Measurements from ENCODE around the gene MYH1.

Gene MYH1

GRCh38 chr17:10482252-10482651, 36.1 kb downstream of the MYH1 start:
- DNase-seq (ENCODE audit: low read depth): no peak
- H3K4me3 ChIP-seq (ENCODE audit: low read length): no peak overlapping the region
- no peak for TF ChIP-seq CTCF (IDR thresholded peaks at IDR 0.05; ENCODE audit: insufficient read depth, low read depth, low read length, missing control alignments)

GRCh38 chr17:10477701-10478100, 40.6 kb downstream of the MYH1 start:
- no peak overlapping the region for H3K4me3 ChIP-seq (ENCODE audit: low read length)
- DNase-seq (ENCODE audit: low read depth): no peak
- no peak for TF ChIP-seq CTCF (IDR thresholded peaks at IDR 0.05; ENCODE audit: insufficient read depth, low read depth, low read length, missing control alignments)

GRCh38 chr17:10474536-10474935, 43.8 kb downstream of the MYH1 start:
- no peak overlapping the region for H3K4me3 ChIP-seq (ENCODE audit: low read length)
- no peak for TF ChIP-seq CTCF (IDR thresholded peaks at IDR 0.05; ENCODE audit: insufficient read depth, low read depth, low read length, missing control alignments)
- no peak for DNase-seq (ENCODE audit: low read depth)

GRCh38 chr17:10471858-10472257, 46.5 kb downstream of the MYH1 start:
- TF ChIP-seq CTCF (IDR thresholded peaks at IDR 0.05; ENCODE audit: insufficient read depth, low read depth, low read length, missing control alignments): no peak
- DNase-seq (ENCODE audit: low read depth): peak; percentile 0
- H3K4me3 ChIP-seq (ENCODE audit: low read length): no peak overlapping the region

- TF ChIP-seq CTCF (IDR thresholded peaks at IDR 0.05; ENCODE audit: insufficient read depth, low read depth, low read length, missing control alignments): no peak
- no peak within 1 kb of the TSS for H3K4me3 ChIP-seq (ENCODE audit: low read length)
- no peak for DNase-seq (ENCODE audit: low read depth)
These were observed 48.9 kb downstream of the MYH1 start, which contains the start of gene MYH4 for GRCh38 chr17:10469459-10469858. TSS of gene MYH4 (minus strand) at chr17:10469559. CDS start at chr17:10466745, 2,814 bp downstream.

GRCh38 chr17:10463402-10463801, 54.9 kb downstream of the MYH1 start:
- TF ChIP-seq CTCF (IDR thresholded peaks at IDR 0.05; ENCODE audit: insufficient read depth, low read depth, low read length, missing control alignments): no peak
- DNase-seq (ENCODE audit: low read depth): no peak

GRCh38 chr17:10460062-10460461, 58.3 kb downstream of the MYH1 start:
- H3K4me3 ChIP-seq (ENCODE audit: low read length): no peak overlapping the region
- no peak for TF ChIP-seq CTCF (IDR thresholded peaks at IDR 0.05; ENCODE audit: insufficient read depth, low read depth, low read length, missing control alignments)
- DNase-seq (ENCODE audit: low read depth): no peak

More at GRCh38 chr17:10463402-10463801, 54.9 kb downstream of the MYH1 start:
- H3K4me3 ChIP-seq (ENCODE audit: low read length): no peak overlapping the region

All from epithelial cell of esophagus (primary cell).